ENCODE measurements around the gene IRF7.
"Not testable (repeated sequence)": the region's sequence is repeated elsewhere in the genome, so short reads cannot be mapped to it uniquely, and the experiment has no call there.

The IRF7 gene

DNA sequence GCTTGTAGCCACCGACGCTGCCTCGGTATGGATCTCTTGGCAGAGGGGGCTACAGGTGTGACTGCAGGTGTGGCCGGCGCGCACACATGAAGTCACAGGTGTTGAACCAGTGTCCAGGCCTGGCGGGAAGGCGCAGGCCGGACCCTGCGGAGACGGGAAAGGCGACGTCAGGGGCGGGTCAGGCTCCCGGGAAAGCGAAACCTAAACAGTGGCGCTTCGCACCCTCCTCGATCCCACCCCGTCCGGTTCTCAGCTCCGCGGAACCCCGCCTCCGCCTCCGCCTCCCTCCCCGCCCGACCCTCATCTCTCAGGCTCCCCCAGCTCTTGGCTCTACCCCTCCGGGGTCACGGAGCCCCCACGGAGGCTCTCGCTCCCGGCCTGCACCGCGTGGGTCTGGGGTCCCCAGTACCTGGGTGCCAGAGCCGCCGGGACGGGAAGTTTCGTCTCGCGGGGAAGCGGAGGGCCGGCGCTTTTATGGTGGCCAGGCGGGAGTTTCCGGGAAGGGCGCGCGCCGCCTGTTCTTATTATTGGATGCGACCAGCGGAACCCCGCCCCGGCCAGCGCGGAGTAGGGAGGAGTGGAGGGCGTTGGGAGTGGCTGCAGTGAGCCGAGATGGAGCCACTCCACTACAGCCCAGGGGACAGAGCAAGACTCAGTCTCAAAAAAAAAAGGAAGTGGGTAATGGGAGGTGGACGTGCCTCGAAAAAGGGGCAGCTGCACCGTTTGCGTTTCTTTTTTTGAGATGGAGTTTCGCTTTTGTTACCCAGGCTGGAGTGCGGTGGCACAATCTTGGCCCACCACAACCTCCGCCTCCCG, at the start of gene IRF7:
IRF7 (minus strand) TSS at position 447 of the 816 bp plus-strand sequence. CDS start 586 bp downstream, outside the sequence.
- DNase-seq: peak; percentile 89

DNA sequence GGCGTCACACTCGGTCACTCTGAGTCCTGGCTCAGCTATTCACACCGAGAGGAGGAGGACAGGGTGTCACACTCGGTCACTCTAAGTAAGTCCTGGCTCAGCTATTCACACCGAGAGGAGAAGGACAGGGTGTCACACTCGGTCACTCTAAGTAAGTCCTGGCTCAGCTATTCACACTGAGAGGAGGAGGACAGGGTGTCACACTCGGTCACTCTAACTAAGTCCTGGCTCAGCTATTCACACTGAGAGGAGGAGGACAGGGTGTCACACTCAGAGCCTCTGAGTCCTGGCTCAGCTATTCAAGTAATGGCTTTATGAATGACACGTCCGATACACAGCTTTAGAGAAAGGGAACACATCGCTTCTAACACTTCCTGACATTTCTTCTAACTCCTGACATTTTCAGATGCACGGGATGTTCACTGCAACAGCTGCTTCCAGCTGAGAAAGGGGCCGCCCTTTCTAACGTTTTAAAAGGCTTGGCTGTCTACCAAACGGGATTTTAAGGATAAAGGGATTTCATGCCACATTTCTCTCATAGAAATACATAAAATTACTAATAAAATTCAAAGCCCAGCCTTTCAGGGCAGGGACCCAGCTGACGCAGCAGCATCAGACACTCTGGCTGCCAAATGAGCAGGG, 49.4 kb upstream of the IRF7 start:
- no peak for DNase-seq

DNA sequence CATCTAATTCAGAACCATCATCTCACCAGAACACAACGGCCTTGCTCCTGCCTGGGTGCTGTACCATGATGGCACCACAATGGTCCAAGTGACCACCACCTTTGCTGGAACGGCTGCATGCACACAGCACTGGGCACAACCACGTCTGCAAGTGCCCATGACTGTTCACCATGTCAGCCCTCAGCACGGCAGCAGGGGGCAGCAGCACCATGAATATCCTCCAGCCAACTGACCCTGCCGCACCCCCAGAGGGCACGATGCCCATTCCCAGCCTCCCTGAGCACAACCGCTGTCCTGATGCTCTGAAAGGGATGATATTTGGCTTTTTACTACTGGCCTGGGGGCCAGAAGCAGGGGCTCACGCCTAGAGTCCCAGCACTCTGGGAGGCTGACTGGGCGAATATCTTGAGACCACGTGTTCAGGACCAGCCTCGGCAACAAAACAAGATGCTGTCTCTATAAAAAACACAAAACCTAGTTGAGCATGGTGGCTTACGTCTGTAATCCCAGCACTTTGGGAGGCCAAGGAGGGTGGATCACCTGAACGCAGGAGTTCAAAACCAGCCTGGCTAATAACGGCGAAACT, 47.0 kb upstream of the IRF7 start:
- DNase-seq: no peak

GRCh38 chr11:660681-661444, 45.1 kb upstream of the IRF7 start:
- DNase-seq: no peak

DNA sequence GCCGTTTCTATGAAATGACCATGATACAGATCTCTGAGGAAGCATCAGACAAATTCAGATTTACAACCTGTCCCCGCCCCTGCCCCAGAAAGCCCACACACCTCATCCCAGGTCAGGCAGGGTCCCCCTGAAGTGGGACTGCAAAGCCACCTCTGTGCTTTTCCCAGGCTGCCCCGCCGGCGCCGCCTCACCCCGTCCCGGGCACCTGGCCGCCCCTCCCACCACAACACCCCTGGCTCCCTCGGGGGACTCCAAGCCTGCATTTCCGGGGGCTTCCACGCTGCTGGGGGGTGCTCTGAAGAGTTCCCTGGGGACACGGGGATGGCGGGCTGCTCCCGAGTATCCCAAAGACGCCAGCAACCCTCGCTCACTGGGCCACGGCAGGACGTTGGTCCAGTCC, 44.5 kb upstream of the IRF7 start:
- no peak for DNase-seq

DNA sequence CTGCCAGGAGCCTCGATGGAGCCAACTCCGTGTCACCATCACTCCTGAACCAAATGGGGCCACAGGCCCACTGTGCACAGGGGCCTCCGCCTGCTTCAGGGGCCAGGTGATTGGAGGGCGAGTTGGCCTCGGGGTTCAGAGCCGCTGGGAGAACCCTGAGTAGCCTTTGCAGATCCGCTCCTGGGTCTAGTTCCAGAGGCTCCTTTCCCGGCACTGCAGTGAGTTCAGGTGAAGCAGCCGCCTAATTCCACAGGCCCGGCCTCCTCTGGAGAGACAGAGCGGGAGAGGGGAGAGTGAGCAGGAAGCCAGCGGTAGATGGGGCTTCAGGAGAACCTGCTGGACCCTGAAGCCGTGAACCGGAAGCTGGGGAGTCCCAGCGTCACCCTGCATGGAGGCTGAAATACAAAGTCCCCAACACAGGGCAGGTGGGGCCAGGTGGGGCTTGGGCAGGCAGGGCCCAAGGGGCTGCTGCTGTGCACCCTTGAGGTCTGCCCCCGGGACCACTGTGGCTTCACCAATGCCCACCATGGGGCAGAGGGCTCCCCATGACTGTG, 43.9 kb upstream of the IRF7 start:
- DNase-seq: no peak

GRCh38 chr11:657691-658126, 42.0 kb upstream of the IRF7 start:
- no peak for DNase-seq

DNA sequence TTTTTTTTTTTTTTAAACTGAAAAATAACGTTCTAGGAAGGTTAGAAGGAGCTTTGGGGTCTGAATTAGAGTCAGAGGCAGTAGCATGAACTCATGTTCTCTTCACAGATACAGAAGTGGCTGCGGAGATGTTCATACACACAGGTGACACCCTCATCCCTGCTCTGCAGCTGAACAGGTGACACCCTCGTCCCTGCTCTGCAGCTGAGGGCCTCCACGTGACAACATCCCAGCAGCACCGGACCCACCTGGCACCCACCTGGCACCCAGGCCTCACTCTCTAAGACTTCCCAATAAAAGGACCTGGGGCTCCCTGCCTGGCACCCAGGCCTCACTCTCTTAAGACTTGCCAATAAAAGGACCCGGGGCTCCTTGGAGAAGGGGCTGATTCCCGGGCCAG, 41.1 kb upstream of the IRF7 start:
- DNase-seq: no peak

- no peak for DNase-seq
Observed at GRCh38 chr11:656426-656825, 40.7 kb upstream of the IRF7 start.

DNA sequence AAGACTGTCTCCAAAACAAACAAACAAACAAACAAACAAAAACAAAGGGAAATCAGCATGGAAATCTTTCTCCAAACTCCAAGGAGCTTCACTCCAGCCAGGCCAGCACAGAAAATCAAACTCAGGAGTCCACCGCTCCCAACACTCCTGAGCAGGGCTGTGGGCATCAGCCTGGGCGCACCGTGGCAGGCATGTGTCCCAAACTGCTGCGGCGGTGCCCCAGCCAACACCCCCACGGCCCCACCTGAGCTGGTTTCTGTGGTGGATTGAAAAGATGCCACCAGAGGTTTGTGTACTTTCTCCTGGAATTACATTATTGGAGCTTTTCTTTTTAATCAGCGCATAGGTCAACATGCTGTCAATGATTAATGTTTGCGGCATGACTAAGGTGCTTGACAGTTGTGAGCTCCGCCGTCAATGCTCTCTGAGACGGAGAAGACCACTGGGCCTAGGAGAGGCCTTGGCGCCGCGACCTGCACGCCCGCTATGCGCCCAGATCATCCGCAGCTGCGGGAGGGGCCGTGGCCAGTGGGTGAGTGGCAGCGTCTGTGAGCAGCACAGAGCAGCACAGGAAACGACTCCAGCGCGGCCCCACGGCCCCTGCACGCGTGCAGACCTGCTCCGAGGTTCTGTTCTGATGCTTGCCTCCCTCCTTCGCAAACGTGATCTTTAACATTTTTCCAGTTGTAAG, 39.4 kb upstream of the IRF7 start:
- DNase-seq: no peak

GRCh38 chr11:654444-654843, 38.7 kb upstream of the IRF7 start:
- DNase-seq: not testable (repeated sequence)

- no peak for DNase-seq
Observed at GRCh38 chr11:653837-654236, 38.1 kb upstream of the IRF7 start.

DNA sequence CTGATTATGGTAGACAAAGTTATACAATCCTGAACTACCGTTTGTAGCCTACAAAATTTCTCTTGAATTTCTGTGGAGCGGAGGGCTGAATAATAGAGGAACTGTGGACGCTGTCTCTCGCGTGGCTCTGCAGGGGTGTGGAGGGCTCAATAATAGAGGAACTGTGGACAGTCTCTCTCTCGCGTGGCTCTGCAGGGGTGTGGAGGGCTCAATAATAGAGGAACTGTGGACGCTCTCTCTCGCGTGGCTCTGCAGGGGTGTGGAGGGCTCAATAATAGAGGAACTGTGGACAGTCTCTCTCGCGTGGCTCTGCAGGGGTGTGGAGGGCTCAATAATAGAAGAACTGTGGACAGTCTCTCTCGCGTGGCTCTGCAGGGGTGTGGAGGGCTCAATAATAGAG, 37.4 kb upstream of the IRF7 start:
- not testable (repeated sequence) for DNase-seq

- no peak for DNase-seq
Observed at GRCh38 chr11:650482-650881, 34.7 kb upstream of the IRF7 start.

GRCh38 chr11:647672-648158, 32.0 kb upstream of the IRF7 start:
- not testable (repeated sequence) for DNase-seq

- DNase-seq: no peak
Observed at GRCh38 chr11:646214-646613, 30.5 kb upstream of the IRF7 start.

GRCh38 chr11:645536-645935, 29.8 kb upstream of the IRF7 start:
- no peak for DNase-seq

GRCh38 chr11:643849-644738, 28.3 kb upstream of the IRF7 start:
- DNase-seq: no peak

DNA sequence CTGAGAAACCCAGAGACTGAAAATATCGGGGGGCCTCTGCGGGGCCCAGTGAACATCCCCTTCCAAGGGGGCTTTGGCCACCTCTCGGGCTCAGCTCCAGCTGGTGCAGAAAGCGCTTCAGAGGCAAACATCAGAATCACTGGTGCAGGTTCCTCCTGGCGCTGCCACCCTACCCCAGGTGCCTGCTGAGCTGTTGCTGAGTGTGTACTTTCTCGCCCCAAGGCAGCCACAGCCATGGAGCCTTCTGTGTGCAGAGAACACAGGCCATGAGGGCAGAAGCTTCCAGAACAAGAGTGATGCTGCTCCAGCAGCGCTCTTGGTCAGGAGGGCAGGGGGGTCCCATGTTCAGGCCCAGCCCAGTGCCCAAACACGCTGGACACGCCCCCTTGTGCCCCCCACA, 27.6 kb upstream of the IRF7 start:
- no peak for DNase-seq

DNA sequence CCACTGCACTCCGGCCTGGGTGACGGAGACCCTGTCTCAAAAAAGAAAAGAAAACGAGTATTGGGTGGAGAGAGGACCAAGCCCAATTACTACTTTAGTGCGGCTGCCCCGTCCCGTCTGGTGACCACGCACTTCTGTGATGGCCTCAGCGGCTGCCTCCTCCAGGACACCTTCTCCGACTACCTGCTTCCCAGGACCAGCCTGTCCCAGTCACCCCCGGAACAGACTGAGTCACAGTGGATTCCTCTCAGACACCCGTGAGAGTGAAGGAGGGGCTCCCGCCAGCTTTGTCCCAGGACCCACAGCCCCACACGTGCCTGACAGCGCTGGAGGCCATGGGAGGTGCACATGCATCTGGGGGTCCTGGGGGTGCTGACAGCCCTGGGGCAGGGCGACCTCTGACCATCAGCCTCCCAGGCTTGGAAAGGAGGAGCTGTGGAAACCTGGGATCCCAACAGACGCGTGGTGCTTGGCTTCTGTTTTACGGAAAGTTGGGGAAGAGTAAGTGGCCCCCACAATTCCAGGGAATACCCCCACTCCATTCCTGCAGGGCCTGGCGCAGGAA, 26.1 kb upstream of the IRF7 start:
- no peak for DNase-seq
